Measurements from ENCODE around the gene TOR4A.

GRCh38 chr9:137230705-137231371 is 46.7 kb upstream of the TOR4A start, which contains the start of gene SLC34A3:
- TF ChIP-seq GATA3 (IDR thresholded peaks at IDR 0.05; ENCODE audit: low read depth, low read length) (no peak), GATA2 (IDR thresholded peaks at IDR 0.05; ENCODE audit: low read depth, low read length) (no peak)

Data from SH-SY5Y (cell line).